H1 (cell line): Measurements from ENCODE around the gene GJD2. TPM values are rescaled to one million over a fixed set of nuclear protein-coding genes. Genes with fewer than 3 reads are reported as not detected.

Experiments used
- CTCF ChIA-PET: fragments of 300-600 bp; sonication (Branson Sonifier 250); formaldehyde crosslinking; loops from one replicate; lab custom pipeline; 2021; ENCODE audit not compliant: partially characterized antibody; lab: Charles Lee
- POLR2A ChIA-PET: fragments of 300-600 bp; sonication (Branson Sonifier 250); formaldehyde crosslinking; loops from one replicate; lab custom pipeline; 2021; ENCODE audit warnings: inconsistent platforms; ENCODE audit not compliant: partially characterized antibody; lab: Charles Lee
- DNase-seq, 2 experiments: peaks; one replicate each; pipeline versions ENCODE4 v3.0.0 to v3.0.0-alpha.2; 2010 to 2022; ENCODE audit warnings: low spot score in 2 of 2, low read depth in 1 of 2, mixed read lengths in 1 of 2
- FAIRE-seq: peaks from 2 replicates; lab custom pipeline; 2011; peaks lifted over from hg19 to GRCh38; lab: Jason Lieb, UNC
- H2AFZ ChIP-seq: 2 replicates; pipeline ENCODE4 v1.8.1; 2012; ENCODE audit warnings: low read length, inconsistent platforms
- H2AK5ac ChIP-seq: 2 replicates; pipeline ENCODE4 v1.6.1; 2013; ENCODE audit warnings: low read depth, low read length
- H2BK120ac ChIP-seq: replicated peaks from 2 replicates; pipeline ENCODE3; 2013; ENCODE audit warnings: low read depth, low read length, inconsistent platforms
- H2BK12ac ChIP-seq: 2 replicates; pipeline ENCODE4 v1.6.1; 2013; ENCODE audit warnings: low read depth, low read length
- H2BK15ac ChIP-seq: 2 replicates; pipeline ENCODE4 v1.6.1; 2013; ENCODE audit warnings: low read length
- H2BK20ac ChIP-seq: 2 replicates; pipeline ENCODE4 v1.6.1; 2013; ENCODE audit warnings: low read length
- H2BK5ac ChIP-seq: 2 replicates; pipeline ENCODE4 v1.6.1; 2013; ENCODE audit warnings: low read depth, low read length
- H3K14ac ChIP-seq: 2 replicates; pipeline ENCODE4 v1.6.1; 2013; ENCODE audit warnings: inconsistent platforms; ENCODE audit not compliant: insufficient read length
- H3K18ac ChIP-seq: 2 replicates; pipeline ENCODE4 v1.6.1; 2013; ENCODE audit warnings: low read length; ENCODE audit errors: extremely low read depth
- H3K23ac ChIP-seq: 2 replicates; pipeline ENCODE4 v1.6.1; 2013; ENCODE audit warnings: inconsistent platforms; ENCODE audit not compliant: insufficient read length
- H3K23me2 ChIP-seq: 2 replicates; pipeline ENCODE4 v1.6.1; 2013; ENCODE audit warnings: low read depth, low read length
- H3K27ac ChIP-seq: 2 replicates; pipeline ENCODE4 v1.6.1; 2011; ENCODE audit warnings: low read depth, low read length, inconsistent platforms
- H3K27me3 ChIP-seq, 4 experiments: replicated peaks in 1 of 4; 1 replicate in 1 of 4; 2 replicates in 3 of 4; pipeline versions ENCODE4 v1.6.1 to v1.8.1; 2011 to 2013; ENCODE audit warnings: low read length in 3 of 4, mild to moderate bottlenecking in 3 of 4, inconsistent platforms in 2 of 4, mixed read lengths in 2 of 4, moderate library complexity in 1 of 4; ENCODE audit not compliant: control insufficient read depth in 3 of 4, insufficient read depth in 3 of 4; ENCODE audit errors: extremely low read depth in 1 of 4
- H3K36me3 ChIP-seq, 4 experiments: 2 replicates each; pipeline versions ENCODE4 v1.6.1 to v1.8.1; 2011 to 2013; ENCODE audit warnings: mild to moderate bottlenecking in 4 of 4, low read length in 3 of 4, moderate library complexity in 2 of 4, control low read depth in 1 of 4, inconsistent platforms in 1 of 4; ENCODE audit not compliant: insufficient read depth in 4 of 4, control insufficient read depth in 2 of 4
- H3K4ac ChIP-seq: replicated peaks from 2 replicates; pipeline ENCODE3; 2013; ENCODE audit warnings: low read length, low read depth, mixed read lengths, inconsistent platforms; ENCODE audit not compliant: insufficient read length
- H3K4me1 ChIP-seq, 4 experiments: replicated peaks in 1 of 4; 1 replicate in 1 of 4; 2 replicates in 3 of 4; pipeline versions ENCODE4 v1.6.1 to v1.8.1; 2011 to 2013; ENCODE audit warnings: low read length in 3 of 4, inconsistent platforms in 2 of 4, mixed read lengths in 1 of 4; ENCODE audit not compliant: insufficient read depth in 4 of 4, control insufficient read depth in 3 of 4
- H3K4me2 ChIP-seq, 2 experiments: 2 replicates each; pipeline versions ENCODE4 v1.6.1 to v1.8.1; 2011 to 2013; ENCODE audit warnings: low read depth in 2 of 2, low read length in 2 of 2, control low read depth in 1 of 2, inconsistent platforms in 1 of 2, mild to moderate bottlenecking in 1 of 2; ENCODE audit not compliant: insufficient read depth in 1 of 2
- H3K4me3 ChIP-seq, 4 experiments: fragments of 200-600, 300-600 bp in 1 of 4; sonication (generic), shearing (Covaris generic), sonication (Bioruptor Twin) in 1 of 4; 2 replicates each; pipeline versions ENCODE4 v1.5.1 to v1.8.1; 2011 to 2016; ENCODE audit warnings: low read length in 4 of 4, low read depth in 3 of 4, control low read depth in 2 of 4, inconsistent platforms in 2 of 4, mild to moderate bottlenecking in 2 of 4, mixed read lengths in 1 of 4, moderate library complexity in 1 of 4; ENCODE audit not compliant: insufficient read depth in 2 of 4; ENCODE audit errors: extremely low read depth in 1 of 4
- H3K56ac ChIP-seq: replicated peaks from 2 replicates; pipeline ENCODE3; 2013; ENCODE audit warnings: low read depth, mild to moderate bottlenecking, mixed read lengths, low read length, inconsistent platforms; ENCODE audit not compliant: insufficient read length
- H3K79me1 ChIP-seq: 2 replicates; pipeline ENCODE4 v1.6.1; 2013; ENCODE audit warnings: low read depth, low read length, control low read depth
- H3K79me2 ChIP-seq, 2 experiments: 2 replicates each; pipeline versions ENCODE4 v1.6.1 to v1.8.1; 2012 to 2013; ENCODE audit warnings: low read length in 2 of 2, mild to moderate bottlenecking in 2 of 2, inconsistent platforms in 1 of 2; ENCODE audit not compliant: insufficient read depth in 2 of 2, control insufficient read depth in 1 of 2
- H3K9ac ChIP-seq, 4 experiments: replicated peaks in 1 of 4; 1 replicate in 1 of 4; 2 replicates in 3 of 4; pipeline versions ENCODE4 v1.6.1 to v1.8.1; 2011 to 2013; ENCODE audit warnings: low read depth in 3 of 4, low read length in 3 of 4, control low read depth in 2 of 4, mild to moderate bottlenecking in 2 of 4, moderate library complexity in 2 of 4, inconsistent platforms in 1 of 4; ENCODE audit errors: extremely low read depth in 1 of 4
- H3K9me3 ChIP-seq, 2 experiments: 2 replicates each; pipeline versions ENCODE4 v1.6.1 to v1.8.1; 2012 to 2013; ENCODE audit warnings: mild to moderate bottlenecking in 2 of 2, moderate library complexity in 2 of 2, control low read depth in 1 of 2, inconsistent platforms in 1 of 2, low read depth in 1 of 2, low read length in 1 of 2, mixed read lengths in 1 of 2; ENCODE audit not compliant: insufficient read depth in 2 of 2
- H4K20me1 ChIP-seq, 2 experiments: replicated peaks in 1 of 2; 2 replicates each; pipeline versions ENCODE3 to v1.8.1; 2011 to 2013; ENCODE audit warnings: inconsistent platforms in 2 of 2, low read length in 2 of 2, mild to moderate bottlenecking in 1 of 2; ENCODE audit not compliant: insufficient read depth in 2 of 2, control insufficient read depth in 1 of 2
- H4K5ac ChIP-seq: 2 replicates; pipeline ENCODE4 v1.6.1; 2013; ENCODE audit warnings: low read length, low read depth, mixed read lengths, inconsistent platforms; ENCODE audit not compliant: insufficient read length
- H4K8ac ChIP-seq: 2 replicates; pipeline ENCODE4 v1.8.0; 2013; ENCODE audit warnings: mild to moderate bottlenecking, moderate library complexity, low read length, inconsistent platforms; ENCODE audit not compliant: insufficient read depth; ENCODE audit errors: extremely low read depth
- H4K91ac ChIP-seq: replicated peaks from 2 replicates; pipeline ENCODE3; 2013; ENCODE audit warnings: low read length, mixed read lengths, inconsistent platforms; ENCODE audit not compliant: insufficient read length
- TAF7 ChIP-seq: optimal IDR thresholded peaks from 2 replicates; pipeline ENCODE3; 2011; ENCODE audit warnings: low read depth, mild to moderate bottlenecking, inconsistent platforms, low read length, moderate library complexity, borderline replicate concordance
- TEAD4 ChIP-seq: IDR thresholded peaks from 2 replicates; pipeline ENCODE4 v1.6.1; 2012; ENCODE audit warnings: low read depth, low read length, inconsistent platforms, mixed read lengths
- WGBS, 2 experiments: shearing (Covaris generic) in 1 of 2; methylation state at CpG; one replicate each; pipeline versions ENCODE4 v1.1.6 to v1.1.7; 2013 to 2015; ENCODE audit warnings: low lambda C conversion rate in 2 of 2, mixed read lengths in 2 of 2, inconsistent platforms in 1 of 2, low coverage in 1 of 2, missing lambda C conversion rate in 1 of 2; ENCODE audit not compliant: insufficient replicate concordance in 2 of 2, insufficient coverage in 1 of 2, insufficient read length in 1 of 2; ENCODE audit errors: extremely low coverage in 1 of 2, missing lambda C conversion rate in 1 of 2; 5-methylcytosine and 5-hydroxymethylcytosine counted together
- polyA plus RNA-seq, 7 experiments: library from polyadenylated mRNA; depleted of rRNA in 3 of 7; stranded (reverse) in 5 of 7; unstranded in 2 of 7; fragments of >200 nt in 5 of 7; fragments of 200-250 nt in 2 of 7; gene quantifications; 1 replicate in 5 of 7; 2 replicates in 1 of 7; 4 replicates in 1 of 7; pipeline versions ENCODE4 v1.2.1 to v1.2.3, GENCODE V29; 2011 to 2013; ENCODE audit warnings: missing spikeins in 2 of 7, mixed read lengths in 2 of 7
- total RNA-seq: library from RNA; stranded (reverse); fragmentation: NEBNext Ultra II Directional; extraction: Animal tissue kit (Norgen Biotek cat#: 25700); gene quantifications from 2 replicates; pipeline ENCODE4 v1.2.1, GENCODE V29; 2021
- TF ChIP-seq, protein P1 (sequence below), 3 experiments: IDR thresholded peaks; 1 replicate in 2 of 3; 2 replicates in 1 of 3; pipeline versions ENCODE4 v1.5.1 to v1.6.1; 2011; ENCODE audit warnings: low read length in 3 of 3, mild to moderate bottlenecking in 3 of 3, inconsistent platforms in 2 of 3, low read depth in 1 of 3, moderate library complexity in 1 of 3; ENCODE audit not compliant: insufficient read depth in 1 of 3; ENCODE audit errors: control extremely low read depth in 1 of 3
- TF ChIP-seq, protein P2 (sequence below): IDR thresholded peaks from 2 replicates; pipeline ENCODE4 v1.6.1; 2012; ENCODE audit warnings: inconsistent platforms

GJD2 gene
- total and polyA plus RNA-seq, 2 of the 8 experiments (the other 6 are each of a cell fraction or from before 2014, with no cell fraction given) = 0.39 to 0.54 TPM

DNA sequence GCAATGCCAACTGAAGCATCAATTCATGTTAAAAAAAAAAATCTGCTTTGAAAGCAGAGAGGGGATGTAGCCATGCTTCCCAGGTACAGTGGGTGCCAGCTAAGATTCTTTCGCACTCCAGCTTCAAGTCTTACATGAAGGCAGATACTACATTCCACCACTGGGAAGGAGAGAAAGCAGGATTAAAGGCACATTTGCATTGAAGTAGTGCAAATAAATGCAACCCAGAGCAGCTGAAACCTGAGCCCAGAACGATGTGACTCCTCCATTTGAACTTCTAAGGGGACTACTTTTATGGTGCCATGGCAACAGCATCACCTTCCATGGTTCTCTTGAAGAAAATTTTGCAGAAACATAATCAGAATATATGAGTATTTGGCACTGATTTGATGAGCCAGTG lies 19.1 kb upstream of the GJD2 start:
- WGBS, 2 experiments = 49% methylated on average over 2 of the region's 2 CpGs; no CpG with 5 or more reads in 1 of the 2 experiments
- CTCF ChIA-PET = interaction anchor here (0.9 to 2.1 kb wide), 3 partner anchors 22 to 66 kb away, joined by 3 to 7 read pairs (median 3); no protein-coding TSS in a partner anchor
- no peaks in the 10 kb centered on the region for H4K20me1 ChIP-seq
- no peak overlapping the region for H2BK20ac ChIP-seq
- no peak overlapping the region for H2AK5ac ChIP-seq
- no peak overlapping the region for H3K27ac ChIP-seq
- no peaks in the 10 kb centered on the region for H3K79me1 ChIP-seq
- no peaks in the 10 kb centered on the region for H3K23me2 ChIP-seq
- peaks cover 0 to 6% (median 3%) of the 10 kb centered on the region in 4 experiments; a peak in 4 of 7 replicates for H3K4me1 ChIP-seq
- 0 out of 4 replicates have a peak overlapping the region, but pooled peaks of 1 of the 2 experiments have one; percentile 1 for H3K4me2 ChIP-seq
- TF ChIP-seq, protein P1, sequence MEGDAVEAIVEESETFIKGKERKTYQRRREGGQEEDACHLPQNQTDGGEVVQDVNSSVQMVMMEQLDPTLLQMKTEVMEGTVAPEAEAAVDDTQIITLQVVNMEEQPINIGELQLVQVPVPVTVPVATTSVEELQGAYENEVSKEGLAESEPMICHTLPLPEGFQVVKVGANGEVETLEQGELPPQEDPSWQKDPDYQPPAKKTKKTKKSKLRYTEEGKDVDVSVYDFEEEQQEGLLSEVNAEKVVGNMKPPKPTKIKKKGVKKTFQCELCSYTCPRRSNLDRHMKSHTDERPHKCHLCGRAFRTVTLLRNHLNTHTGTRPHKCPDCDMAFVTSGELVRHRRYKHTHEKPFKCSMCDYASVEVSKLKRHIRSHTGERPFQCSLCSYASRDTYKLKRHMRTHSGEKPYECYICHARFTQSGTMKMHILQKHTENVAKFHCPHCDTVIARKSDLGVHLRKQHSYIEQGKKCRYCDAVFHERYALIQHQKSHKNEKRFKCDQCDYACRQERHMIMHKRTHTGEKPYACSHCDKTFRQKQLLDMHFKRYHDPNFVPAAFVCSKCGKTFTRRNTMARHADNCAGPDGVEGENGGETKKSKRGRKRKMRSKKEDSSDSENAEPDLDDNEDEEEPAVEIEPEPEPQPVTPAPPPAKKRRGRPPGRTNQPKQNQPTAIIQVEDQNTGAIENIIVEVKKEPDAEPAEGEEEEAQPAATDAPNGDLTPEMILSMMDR (IDR thresholded peaks at IDR 0.05; ENCODE audit: control extremely low read depth in 1 of 3, insufficient read depth in 1 of 3, low read depth in 1 of 3, low read length in 3 of 3) = peak in 1 of 3 experiments; percentile 10; a peak in 1 of 4 replicates
- TF ChIP-seq TAF7 = no peak
- TF ChIP-seq, protein P2, sequence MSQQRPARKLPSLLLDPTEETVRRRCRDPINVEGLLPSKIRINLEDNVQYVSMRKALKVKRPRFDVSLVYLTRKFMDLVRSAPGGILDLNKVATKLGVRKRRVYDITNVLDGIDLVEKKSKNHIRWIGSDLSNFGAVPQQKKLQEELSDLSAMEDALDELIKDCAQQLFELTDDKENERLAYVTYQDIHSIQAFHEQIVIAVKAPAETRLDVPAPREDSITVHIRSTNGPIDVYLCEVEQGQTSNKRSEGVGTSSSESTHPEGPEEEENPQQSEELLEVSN = no peak
- 0 out of 2 replicates have a peak, but pooled peaks have one; percentile 34 for TF ChIP-seq TEAD4
- H3K79me2 ChIP-seq = no peaks in the 10 kb centered on the region
- no peak overlapping the region for H3K18ac ChIP-seq
- no peak overlapping the region for H3K4me3 ChIP-seq
- no peak overlapping the region for H2BK120ac ChIP-seq
- H4K91ac ChIP-seq = no peak overlapping the region
- no peak overlapping the region for H2BK15ac ChIP-seq
- no peak overlapping the region for H2AFZ ChIP-seq
- no peak overlapping the region for H4K5ac ChIP-seq
- H3K23ac ChIP-seq = no peak overlapping the region
- H3K27me3 ChIP-seq = no peaks in the 10 kb centered on the region
- H2BK5ac ChIP-seq = no peak overlapping the region
- no peak overlapping the region for H3K14ac ChIP-seq
- H3K4ac ChIP-seq = no peak overlapping the region
- no peak for DNase-seq
- no peak overlapping the region for H3K9ac ChIP-seq
- POLR2A ChIA-PET = no interaction called here
- no peak overlapping the region for H4K8ac ChIP-seq
- no peak overlapping the region for H3K56ac ChIP-seq
- no peaks in the 10 kb centered on the region for H3K9me3 ChIP-seq
- peak; percentile 70 for FAIRE-seq
- H3K36me3 ChIP-seq = no peaks in the 10 kb centered on the region
- no peak overlapping the region for H2BK12ac ChIP-seq
